ENCODE results near the gene ZNRF3. TPM values are rescaled to one million over a fixed set of nuclear protein-coding genes. Genes with fewer than 3 reads are reported as not detected.
A peak's percentile ranks its signal among the peaks of the same experiment; 100 is the strongest.

Gene ZNRF3
- total RNA-seq, 6 experiments from 2014 or later, result 5.8 to 9.2 (median 6.9) TPM

DNA sequence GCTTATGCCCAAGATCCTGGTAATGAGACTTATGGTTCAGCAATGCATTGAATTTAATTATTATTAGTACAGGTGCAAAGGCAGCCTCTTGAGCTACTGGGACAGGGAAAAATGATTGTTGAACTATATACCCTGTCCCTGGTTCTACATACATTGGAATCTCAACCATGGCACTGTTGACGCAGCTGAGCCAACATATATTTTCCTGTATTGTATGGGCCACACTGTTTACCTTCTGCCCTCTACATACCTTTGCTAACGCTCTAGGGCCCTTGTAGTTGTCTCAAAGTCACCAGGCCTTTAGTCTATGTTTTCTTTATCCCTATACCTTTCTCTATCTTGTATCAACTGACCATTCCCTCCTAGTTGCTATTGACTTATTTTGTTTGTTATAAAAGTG lies 212.1 kb downstream of the ZNRF3 start:
- Histone ChIP-seq H3K27me3 (no peaks in the 10 kb centered on the region), H3K4me3 (no peak overlapping the region), H3K27ac (no peak overlapping the region), H3K36me3 (no peaks in the 10 kb centered on the region), H3K4me1 (peaks cover 0 to 10% (median 0%) of the 10 kb centered on the region in 4 donors), H3K9me3 (no peaks in the 10 kb centered on the region)
- 92% methylated on average over 2 of the region's 2 CpGs for WGBS (ENCODE audit: insufficient coverage, low coverage, low lambda C conversion rate, missing lambda C conversion rate)
- DNase-seq (no peak), ATAC-seq (no peak)
- no peak for TF ChIP-seq POLR2A (IDR thresholded peaks at IDR 0.05)
- TF ChIP-seq, protein P1, sequence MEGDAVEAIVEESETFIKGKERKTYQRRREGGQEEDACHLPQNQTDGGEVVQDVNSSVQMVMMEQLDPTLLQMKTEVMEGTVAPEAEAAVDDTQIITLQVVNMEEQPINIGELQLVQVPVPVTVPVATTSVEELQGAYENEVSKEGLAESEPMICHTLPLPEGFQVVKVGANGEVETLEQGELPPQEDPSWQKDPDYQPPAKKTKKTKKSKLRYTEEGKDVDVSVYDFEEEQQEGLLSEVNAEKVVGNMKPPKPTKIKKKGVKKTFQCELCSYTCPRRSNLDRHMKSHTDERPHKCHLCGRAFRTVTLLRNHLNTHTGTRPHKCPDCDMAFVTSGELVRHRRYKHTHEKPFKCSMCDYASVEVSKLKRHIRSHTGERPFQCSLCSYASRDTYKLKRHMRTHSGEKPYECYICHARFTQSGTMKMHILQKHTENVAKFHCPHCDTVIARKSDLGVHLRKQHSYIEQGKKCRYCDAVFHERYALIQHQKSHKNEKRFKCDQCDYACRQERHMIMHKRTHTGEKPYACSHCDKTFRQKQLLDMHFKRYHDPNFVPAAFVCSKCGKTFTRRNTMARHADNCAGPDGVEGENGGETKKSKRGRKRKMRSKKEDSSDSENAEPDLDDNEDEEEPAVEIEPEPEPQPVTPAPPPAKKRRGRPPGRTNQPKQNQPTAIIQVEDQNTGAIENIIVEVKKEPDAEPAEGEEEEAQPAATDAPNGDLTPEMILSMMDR (IDR thresholded peaks at IDR 0.05), result no peak
- intact Hi-C loops (cut with DNase I), result no loop called here

DNA sequence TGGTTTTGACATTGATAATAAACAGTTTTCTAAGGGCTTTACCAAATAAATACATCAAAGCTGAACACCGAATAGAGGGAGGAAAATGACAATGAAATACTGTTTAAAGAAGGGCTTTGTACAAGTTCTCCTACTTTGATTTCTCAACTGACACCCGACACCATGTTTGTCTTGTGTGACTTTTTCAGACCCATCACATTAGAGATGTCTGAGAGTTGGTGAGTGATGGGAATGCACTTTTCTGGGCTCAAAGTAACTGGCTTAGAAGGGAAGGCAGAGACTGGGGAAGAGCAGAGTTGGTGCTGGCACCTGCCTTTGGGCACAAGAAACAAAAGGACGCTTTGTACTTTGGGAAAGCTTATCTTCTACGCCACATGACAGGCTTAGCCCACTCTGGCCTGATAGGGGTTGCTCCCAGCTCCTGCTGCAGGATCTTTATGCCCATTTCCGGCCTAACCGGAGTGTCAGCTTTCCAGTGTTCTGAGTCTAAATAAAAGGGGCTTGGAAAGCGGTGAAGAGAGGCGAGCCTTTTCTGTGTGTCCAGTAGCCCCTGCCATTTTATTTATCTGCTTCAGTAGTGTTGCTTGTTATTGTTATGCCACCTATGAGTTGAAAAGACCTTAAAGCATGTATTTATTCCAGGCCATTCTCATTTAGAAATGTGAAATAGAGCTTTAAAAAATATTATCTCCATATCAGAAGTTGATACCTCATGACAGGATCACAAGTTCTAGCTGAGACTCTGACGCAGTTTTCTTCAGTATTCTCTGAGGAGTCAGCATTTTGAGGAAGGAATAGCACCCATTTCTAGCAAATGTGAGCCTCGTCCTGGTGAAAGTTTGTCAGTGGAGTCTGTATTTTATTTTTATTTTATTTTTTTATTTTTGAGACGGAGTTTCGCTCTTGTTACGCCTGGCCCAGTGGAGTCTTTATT lies 213.6 kb downstream of the ZNRF3 start:
- ATAC-seq (peak in 1 of 4 donors; percentile 19), DNase-seq (no peak)
- no peak overlapping the region for H3K27ac ChIP-seq
- peaks cover 0 to 10% (median 0%) of the 10 kb centered on the region in 4 donors for H3K4me1 ChIP-seq
- H3K36me3 ChIP-seq, result no peaks in the 10 kb centered on the region
- no peaks in the 10 kb centered on the region for H3K9me3 ChIP-seq
- no peak overlapping the region for H3K4me3 ChIP-seq
- intact Hi-C loops (cut with DNase I), result no loop called here
- TF ChIP-seq, protein P1 (IDR thresholded peaks at IDR 0.05), result no peak
- no peak for TF ChIP-seq POLR2A (IDR thresholded peaks at IDR 0.05)
- H3K27me3 ChIP-seq, result no peaks in the 10 kb centered on the region
- WGBS (ENCODE audit: insufficient coverage, low coverage, low lambda C conversion rate, missing lambda C conversion rate), result 84% methylated on average over 13 of the region's 13 CpGs

DNA sequence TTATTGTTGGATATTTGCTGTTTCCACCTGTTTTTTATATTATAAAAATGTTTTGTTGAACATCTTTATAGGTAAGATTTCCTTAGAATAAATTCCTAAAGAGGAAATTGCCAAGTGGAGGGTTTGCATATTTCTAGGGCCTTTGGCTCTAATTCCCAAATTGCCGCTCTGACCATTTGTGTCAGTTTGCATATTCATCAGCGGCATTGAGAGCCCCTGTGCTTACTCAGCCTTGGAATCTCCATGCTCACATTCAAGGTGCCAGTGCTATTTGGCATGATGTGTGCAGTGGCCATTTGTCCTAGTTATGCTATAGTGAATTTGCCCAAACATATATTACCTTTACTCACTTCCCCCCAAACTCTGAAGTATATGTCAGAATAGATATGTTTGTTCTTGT lies 214.9 kb downstream of the ZNRF3 start:
- Histone ChIP-seq H3K36me3 (no peaks in the 10 kb centered on the region), H3K27ac (no peak overlapping the region), H3K4me1 (peaks cover 0 to 3% (median 0%) of the 10 kb centered on the region in 4 donors), H3K27me3 (no peaks in the 10 kb centered on the region), H3K9me3 (no peaks in the 10 kb centered on the region), H3K4me3 (no peak overlapping the region)
- no peak for ATAC-seq
- TF ChIP-seq, protein P1 (IDR thresholded peaks at IDR 0.05), result no peak
- TF ChIP-seq POLR2A (IDR thresholded peaks at IDR 0.05), result no peak
- 93% methylated on average over 2 of the region's 2 CpGs for WGBS (ENCODE audit: insufficient coverage, low coverage, low lambda C conversion rate, missing lambda C conversion rate)
- DNase-seq, result no peak
- intact Hi-C loops (cut with DNase I), result no loop called here

DNA sequence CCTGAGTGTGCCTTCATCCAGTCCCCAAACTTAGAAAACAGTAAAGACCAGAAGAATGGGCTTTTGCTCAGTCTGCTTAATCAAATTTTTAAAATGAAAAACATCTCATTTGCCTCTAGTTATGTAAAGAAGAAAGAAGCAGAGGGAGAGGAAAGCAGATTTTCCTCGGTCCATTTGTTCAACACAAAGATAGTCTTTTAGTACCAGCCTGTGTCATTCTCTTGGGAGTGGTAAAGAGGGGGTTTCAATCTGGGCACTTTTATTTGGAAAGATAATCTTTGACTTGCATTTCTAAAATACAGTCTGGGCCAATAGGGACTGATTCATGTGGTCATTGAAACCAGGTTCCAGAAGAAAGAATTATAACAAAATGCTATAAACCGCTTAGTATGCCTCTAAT lies 218.9 kb downstream of the ZNRF3 start:
- TF ChIP-seq POLR2A (IDR thresholded peaks at IDR 0.05), result no peak
- TF ChIP-seq, protein P1 (IDR thresholded peaks at IDR 0.05), result no peak
- Histone ChIP-seq H3K27ac (no peak overlapping the region), H3K4me3 (no peak overlapping the region), H3K27me3 (no peaks in the 10 kb centered on the region), H3K9me3 (no peaks in the 10 kb centered on the region), H3K36me3 (no peaks in the 10 kb centered on the region), H3K4me1 (no peaks in the 10 kb centered on the region)
- intact Hi-C loops (cut with DNase I), result no loop called here
- no peak for ATAC-seq
- 86% methylated on average over 2 of the region's 2 CpGs for WGBS (ENCODE audit: insufficient coverage, low coverage, low lambda C conversion rate, missing lambda C conversion rate)
- no peak for DNase-seq
